Ramos (cell line): ENCODE measurements around the gene DDX46.

Source experiments
- in situ Hi-C: fragments of 300-500 bp; cut with MboI; formaldehyde crosslinking; loops from one replicate; pipeline ENCODE4 v1.14.3; 2022; ENCODE audit warnings: low sequenced_read_pairs; ENCODE audit not compliant: unreplicated experiment

DDX46 gene

GRCh38 chr5:134777366-134777765, 18.8 kb downstream of the DDX46 start:
- in situ Hi-C loops, result no loop called here

DNA sequence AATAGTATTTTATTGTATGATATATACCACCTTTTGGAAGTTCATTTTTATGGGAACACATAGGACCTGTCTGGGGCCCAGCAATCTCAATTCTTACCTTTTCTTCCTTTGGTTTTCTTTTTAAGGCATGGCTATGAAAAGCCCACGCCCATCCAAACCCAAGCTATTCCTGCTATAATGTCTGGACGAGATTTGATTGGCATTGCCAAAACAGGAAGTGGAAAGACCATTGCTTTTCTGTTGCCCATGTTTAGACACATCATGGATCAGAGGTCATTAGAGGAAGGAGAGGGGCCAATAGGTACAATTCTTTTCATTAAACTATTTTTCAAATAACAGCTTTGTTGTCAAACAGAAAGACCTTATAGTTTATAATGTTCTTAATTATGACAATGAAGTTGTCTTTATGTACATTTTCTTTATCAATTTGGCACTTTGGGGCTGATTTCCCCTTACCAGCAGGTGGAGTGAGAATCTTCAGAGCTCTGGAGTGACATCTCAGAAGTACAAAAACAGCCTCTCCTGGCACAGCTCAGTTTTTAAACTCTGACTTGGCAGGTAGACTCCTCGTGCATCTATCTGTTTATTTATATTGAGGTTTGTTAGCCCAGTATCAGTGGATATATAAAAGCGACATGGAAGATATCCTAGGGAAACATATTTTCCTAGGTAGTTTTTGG, 25.8 kb downstream of the DDX46 start:
- in situ Hi-C loops, result no loop called here

- in situ Hi-C loops, result no loop called here
Observed at GRCh38 chr5:134784946-134785620, 26.5 kb downstream of the DDX46 start.

DNA sequence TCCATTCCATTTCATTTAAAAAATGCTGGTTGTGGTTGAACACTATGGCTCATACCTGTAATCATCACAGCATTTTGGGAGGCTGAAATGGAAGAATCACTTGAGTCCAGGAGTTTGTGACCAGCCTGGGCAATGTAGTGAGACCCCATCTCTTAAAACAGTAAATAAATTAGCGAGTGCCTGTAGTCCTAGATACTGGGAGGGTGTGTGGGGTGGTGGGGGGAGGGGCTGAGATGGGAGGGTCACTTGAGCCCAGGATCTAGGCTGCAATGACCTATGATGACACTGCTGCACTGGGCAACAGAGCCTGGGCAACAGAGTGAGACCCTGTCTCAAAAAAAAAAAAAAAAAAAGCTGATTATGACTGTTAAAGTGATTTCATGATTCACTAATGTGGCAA, 29.1 kb downstream of the DDX46 start:
- in situ Hi-C loops, result no loop called here

- in situ Hi-C loops, result no loop called here
Observed at GRCh38 chr5:134791580-134791979, 33.0 kb downstream of the DDX46 start.

DNA sequence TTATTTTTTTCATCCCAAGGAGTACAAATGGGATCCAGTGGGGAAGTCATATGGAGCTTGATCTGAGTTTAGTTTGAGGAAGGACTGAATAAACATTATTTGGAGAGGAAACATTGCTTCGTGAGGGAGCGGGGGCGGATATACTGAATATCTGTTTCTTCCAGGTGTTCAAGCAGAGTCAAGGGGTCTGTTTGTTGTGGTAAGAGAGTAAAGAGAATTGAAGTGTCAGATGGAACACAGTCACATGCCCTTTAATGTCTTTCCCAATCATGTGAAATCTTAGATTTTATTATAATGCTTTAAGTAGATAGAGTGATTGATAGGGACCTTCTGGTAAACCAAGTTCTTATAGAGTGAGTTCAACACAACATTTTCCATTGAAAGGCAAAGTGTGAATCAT, 33.7 kb downstream of the DDX46 start:
- in situ Hi-C loops, result no loop called here

- in situ Hi-C loops, result no loop called here
Observed at GRCh38 chr5:134793111-134793510, 34.5 kb downstream of the DDX46 start.

GRCh38 chr5:134794082-134794481, 35.5 kb downstream of the DDX46 start:
- in situ Hi-C loops, result no loop called here

- in situ Hi-C loops, result no loop called here
Observed at GRCh38 chr5:134794819-134795218, 36.2 kb downstream of the DDX46 start.

DNA sequence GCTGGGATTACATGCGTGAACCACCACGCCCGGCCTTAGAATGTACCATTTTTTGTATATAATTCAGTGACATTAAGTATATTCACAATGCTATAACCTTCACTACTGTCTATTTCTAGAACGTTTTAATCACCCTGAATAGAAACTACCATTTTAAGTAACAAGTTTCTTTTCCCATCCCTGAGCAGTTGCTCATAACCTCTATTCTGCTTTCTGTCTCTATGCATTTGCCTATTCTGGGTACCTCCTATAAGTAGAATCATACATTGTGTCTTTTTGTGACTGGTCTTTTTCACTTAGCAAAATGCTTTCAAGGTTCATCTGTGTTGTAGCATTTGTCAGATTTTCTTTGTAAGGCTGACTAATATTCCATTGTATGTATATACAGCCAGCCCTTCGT, 39.9 kb downstream of the DDX46 start:
- in situ Hi-C loops, result no loop called here

- in situ Hi-C loops, result no loop called here
Observed at GRCh38 chr5:134803821-134804220, 45.2 kb downstream of the DDX46 start.

DNA sequence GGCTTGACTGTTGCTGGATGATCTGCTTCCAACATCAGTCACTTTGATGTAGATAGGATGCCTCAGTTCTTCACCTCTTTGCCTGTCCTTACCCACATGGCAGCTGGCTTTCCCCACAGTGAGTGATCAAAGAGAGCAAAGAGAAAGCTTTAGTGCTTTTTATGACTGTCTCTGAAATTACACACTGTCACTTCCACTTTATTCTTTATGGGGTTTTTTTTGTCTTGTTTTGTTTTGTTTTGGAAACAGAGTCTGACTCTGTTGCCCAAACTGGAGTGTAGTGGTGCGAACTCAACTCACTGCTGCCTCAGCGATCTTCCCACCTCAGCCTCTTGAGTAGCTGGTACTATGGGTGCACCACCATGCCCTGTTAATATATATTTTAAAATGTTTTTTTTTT, 54.8 kb downstream of the DDX46 start:
- in situ Hi-C loops, result no loop called here

GRCh38 chr5:134813827-134814226, 55.2 kb downstream of the DDX46 start:
- in situ Hi-C loops, result no loop called here

DNA sequence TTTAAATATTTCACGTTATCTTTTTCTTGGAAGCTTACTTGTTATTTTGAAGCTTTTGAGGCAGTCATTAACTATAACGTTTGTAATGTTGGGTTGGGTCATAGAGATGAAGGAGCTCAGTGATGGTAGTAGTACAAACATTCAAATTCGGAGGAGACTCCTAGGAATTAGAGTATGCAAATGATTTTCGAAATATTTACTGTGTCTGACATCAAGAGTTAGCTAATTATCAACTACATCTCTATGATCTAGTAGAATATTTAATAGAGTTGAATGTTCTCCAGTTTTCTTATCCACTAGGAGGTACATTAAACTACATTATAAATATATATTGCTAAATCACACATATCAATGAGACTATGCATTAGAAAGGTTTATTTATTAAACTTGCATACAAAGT, 58.4 kb downstream of the DDX46 start:
- in situ Hi-C loops, result no loop called here

GRCh38 chr5:134818776-134819175, 60.2 kb downstream of the DDX46 start:
- in situ Hi-C loops, result no loop called here

- in situ Hi-C loops, result no loop called here
Observed at GRCh38 chr5:134819407-134819963, 60.9 kb downstream of the DDX46 start.

DNA sequence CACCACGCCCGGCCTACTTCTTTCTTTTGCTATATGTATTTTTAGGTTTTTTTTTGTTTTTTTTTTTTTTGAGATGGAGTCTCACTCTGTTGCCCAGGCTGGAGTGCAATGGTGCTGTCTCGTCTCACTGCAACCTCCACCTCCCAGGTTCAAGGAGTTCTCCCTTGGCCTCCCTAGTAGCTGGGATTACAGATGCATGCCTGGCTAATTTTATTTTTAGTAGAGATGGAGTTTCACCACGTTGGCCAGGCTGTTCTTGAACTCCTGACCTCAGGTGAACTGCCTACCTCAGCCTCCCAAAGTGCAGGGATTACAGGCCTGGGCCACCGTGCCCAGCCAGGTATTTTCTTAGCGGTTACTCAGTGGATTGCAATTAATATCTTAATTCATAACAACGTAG, 63.3 kb downstream of the DDX46 start:
- in situ Hi-C loops, result no loop called here

DNA sequence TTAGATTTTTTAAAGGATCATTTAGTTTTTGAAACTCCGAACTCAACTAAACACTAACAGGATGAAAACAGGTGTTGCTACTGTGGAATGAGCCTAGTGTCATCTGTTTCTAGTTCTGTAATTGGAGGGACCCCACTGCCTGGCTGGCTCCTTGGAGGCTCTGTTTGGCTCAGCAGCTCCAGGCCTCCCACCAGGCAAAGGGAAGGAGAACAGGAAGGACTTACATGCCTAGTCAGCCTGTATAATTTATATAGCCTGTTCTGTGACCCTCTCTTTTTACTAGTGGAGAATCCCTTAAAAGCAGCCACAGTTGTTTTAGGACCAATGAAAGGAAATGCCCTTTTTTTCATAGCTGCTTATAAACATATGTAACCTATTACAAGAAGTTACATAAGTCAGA, 66.1 kb downstream of the DDX46 start:
- in situ Hi-C loops, result no loop called here

DNA sequence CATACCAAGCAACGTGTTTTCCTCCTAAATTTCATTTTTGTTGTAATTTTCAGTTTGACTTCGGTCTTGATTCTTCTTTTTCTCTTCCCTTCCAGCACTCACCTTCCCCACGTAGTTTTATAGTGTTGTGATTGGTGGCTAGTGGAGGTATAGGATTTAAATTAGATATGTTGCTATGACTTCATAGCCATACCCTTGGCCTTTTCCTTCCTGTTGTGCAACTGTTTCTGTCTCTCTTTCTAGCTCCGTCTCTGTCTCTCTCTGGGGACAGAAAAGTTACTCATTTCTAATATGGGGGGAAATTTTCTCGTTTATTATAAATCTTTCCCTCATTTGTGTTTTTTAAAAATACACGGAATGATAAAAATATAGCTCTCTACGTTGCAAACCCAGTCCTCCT, 66.6 kb downstream of the DDX46 start:
- in situ Hi-C loops, result no loop called here

- in situ Hi-C loops, result no loop called here
Observed at GRCh38 chr5:134833340-134834032, 74.9 kb downstream of the DDX46 start.

- in situ Hi-C loops, result no loop called here
Observed at GRCh38 chr5:134835623-134836022, 77.0 kb downstream of the DDX46 start.
